MV-4-11 (cell line): ENCODE results near the gene EIF2A.
"Not testable (repeated sequence)": the region's sequence is repeated elsewhere in the genome, so short reads cannot be mapped to it uniquely, and the experiment has no call there.

Source experiments
- DNase-seq: peaks from one replicate; lab custom pipeline; 2025; lab: John Stamatoyannopoulos, UW

Gene EIF2A

GRCh38 chr3:150546226-150547044, at the start of gene EIF2A, which contains the start of gene SERP1:
Gene EIF2A, plus strand, starts transcription at chr3:150546787. Its CDS starts 16 bp downstream, at chr3:150546803.
Gene SERP1, minus strand, starts transcription at chr3:150546496. Its CDS starts 361 bp downstream, at chr3:150546135.
- DNase-seq: peak; percentile 99

- DNase-seq: no peak
These were observed 48.6 kb upstream of the EIF2A start for GRCh38 chr3:150497956-150498355.

- not testable (repeated sequence) for DNase-seq
These were observed 45.6 kb upstream of the EIF2A start for GRCh38 chr3:150500960-150501359.

GRCh38 chr3:150503402-150504099, 43.0 kb upstream of the EIF2A start:
- DNase-seq: no peak

- DNase-seq: no peak
These were observed 42.1 kb upstream of the EIF2A start for GRCh38 chr3:150504483-150504882.

- no peak for DNase-seq
These were observed 38.2 kb upstream of the EIF2A start for GRCh38 chr3:150508401-150508800.

- no peak for DNase-seq
These were observed 36.8 kb upstream of the EIF2A start for GRCh38 chr3:150509780-150510179.

- DNase-seq: no peak
These were observed 35.3 kb upstream of the EIF2A start for GRCh38 chr3:150511122-150511821.

- no peak for DNase-seq
These were observed 31.4 kb upstream of the EIF2A start for GRCh38 chr3:150515210-150515609.

GRCh38 chr3:150519026-150519425, 27.6 kb upstream of the EIF2A start:
- no peak for DNase-seq

GRCh38 chr3:150520408-150520807, 26.2 kb upstream of the EIF2A start:
- DNase-seq: peak; percentile 57

- peak; percentile 38 for DNase-seq
These were observed 25.1 kb upstream of the EIF2A start for GRCh38 chr3:150521463-150521862.

- DNase-seq: no peak
These were observed 23.0 kb upstream of the EIF2A start for GRCh38 chr3:150523538-150523937.

GRCh38 chr3:150527464-150528255, 18.9 kb upstream of the EIF2A start:
- no peak for DNase-seq

GRCh38 chr3:150528354-150528797, 18.2 kb upstream of the EIF2A start:
- DNase-seq: peak; percentile 25

- DNase-seq: no peak
These were observed 14.8 kb upstream of the EIF2A start for GRCh38 chr3:150531775-150532174.

- no peak for DNase-seq
These were observed 11.4 kb upstream of the EIF2A start for GRCh38 chr3:150535204-150535603.

- no peak for DNase-seq
These were observed 8.0 kb upstream of the EIF2A start for GRCh38 chr3:150538324-150539208.

GRCh38 chr3:150540297-150540696, 6.3 kb upstream of the EIF2A start:
- DNase-seq: no peak

GRCh38 chr3:150540991-150541390, 5.6 kb upstream of the EIF2A start:
- DNase-seq: peak; percentile 61

GRCh38 chr3:150543128-150543527, 3.5 kb upstream of the EIF2A start:
- DNase-seq: no peak
